Sciatic nerve (tissue), 2 donors: Measurements from ENCODE around the gene BCAS4. TPM values are rescaled to one million over a fixed set of nuclear protein-coding genes. Genes with fewer than 3 reads are reported as not detected.
"Not testable (repeated sequence)": the region's sequence is repeated elsewhere in the genome, so short reads cannot be mapped to it uniquely, and the experiment has no call there.

Experiments used
- ATAC-seq: fragments of 200-7000 bp; cut with Tn5 transposase; one replicate; pipeline ENCODE4 v1.9.1; 2020; ENCODE audit warnings: mild to moderate bottlenecking, moderate library complexity
- DNase-seq: peaks from one replicate; pipeline ENCODE4 v3.0.0-alpha.2; 2020; ENCODE audit warnings: low spot score
- intact Hi-C: fragments of 100-400 bp; cut with DNase I; formaldehyde crosslinking; loops from one replicate; pipeline ENCODE4 v1.14.2; 2022
- total RNA-seq: library from RNA; stranded (reverse); fragmentation: NEBNext Ultra II Directional; extraction: Animal tissue kit (Norgen Biotek cat#: 25700); gene quantifications from one replicate; pipeline ENCODE4 v1.2.1, GENCODE V29; 2021
- donor health status: DM: no; HTN: no; CAD: no.
- donor health status: DM: no; HTN: no; CAD: no.

Gene BCAS4
- total RNA-seq, 1 donor from 2014 or later = 4.8 TPM

DNA sequence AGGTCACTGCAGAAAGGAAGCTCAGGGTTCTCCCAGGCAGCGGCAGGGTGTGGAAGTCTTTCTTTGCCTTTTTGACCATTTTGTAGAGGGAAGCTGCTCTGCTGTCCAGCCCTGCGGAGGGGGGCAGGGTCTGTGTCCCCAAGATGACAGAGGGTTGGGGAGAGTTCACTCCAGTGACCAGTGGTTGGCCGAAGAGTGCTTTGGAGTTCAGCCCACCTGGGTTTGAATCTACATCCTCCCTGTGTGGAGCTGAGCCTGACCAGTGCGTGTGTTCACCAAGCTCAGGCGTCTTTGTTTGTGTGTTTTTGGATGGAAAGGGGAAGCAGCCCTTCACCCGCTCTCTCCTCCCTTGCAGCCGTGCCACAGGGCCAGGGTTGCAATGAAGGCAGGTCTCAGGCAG lies 25.9 kb upstream of the BCAS4 start:
- intact Hi-C loops, DNase-seq: not testable (repeated sequence)
- ATAC-seq = peak; percentile 31

DNA sequence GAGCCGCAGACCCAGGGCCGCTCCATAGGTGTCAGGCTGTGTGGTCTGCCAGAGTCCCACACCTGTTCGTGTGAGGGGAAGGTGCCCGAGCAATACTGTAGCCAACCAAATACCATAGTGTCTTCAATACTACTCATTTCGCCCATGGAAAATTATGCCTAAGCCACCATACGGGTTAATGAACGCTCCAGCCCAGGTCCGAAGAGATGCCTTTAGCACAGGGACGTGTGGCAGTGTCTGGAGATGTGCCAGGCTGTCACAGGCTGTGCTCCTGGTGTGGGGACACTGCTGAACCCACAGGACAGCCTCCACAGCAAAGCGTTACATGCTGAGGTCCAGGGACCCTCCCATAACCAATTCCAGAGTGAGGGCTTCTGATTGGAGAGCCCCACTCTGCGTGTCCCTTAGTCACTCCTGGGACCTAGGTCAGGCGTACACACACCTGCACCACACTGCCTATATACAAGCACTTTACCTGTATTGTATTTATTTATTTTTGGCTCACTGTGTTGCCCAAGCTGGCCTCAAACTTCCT lies 25.2 kb upstream of the BCAS4 start:
- ATAC-seq, intact Hi-C loops, DNase-seq: not testable (repeated sequence)

DNA sequence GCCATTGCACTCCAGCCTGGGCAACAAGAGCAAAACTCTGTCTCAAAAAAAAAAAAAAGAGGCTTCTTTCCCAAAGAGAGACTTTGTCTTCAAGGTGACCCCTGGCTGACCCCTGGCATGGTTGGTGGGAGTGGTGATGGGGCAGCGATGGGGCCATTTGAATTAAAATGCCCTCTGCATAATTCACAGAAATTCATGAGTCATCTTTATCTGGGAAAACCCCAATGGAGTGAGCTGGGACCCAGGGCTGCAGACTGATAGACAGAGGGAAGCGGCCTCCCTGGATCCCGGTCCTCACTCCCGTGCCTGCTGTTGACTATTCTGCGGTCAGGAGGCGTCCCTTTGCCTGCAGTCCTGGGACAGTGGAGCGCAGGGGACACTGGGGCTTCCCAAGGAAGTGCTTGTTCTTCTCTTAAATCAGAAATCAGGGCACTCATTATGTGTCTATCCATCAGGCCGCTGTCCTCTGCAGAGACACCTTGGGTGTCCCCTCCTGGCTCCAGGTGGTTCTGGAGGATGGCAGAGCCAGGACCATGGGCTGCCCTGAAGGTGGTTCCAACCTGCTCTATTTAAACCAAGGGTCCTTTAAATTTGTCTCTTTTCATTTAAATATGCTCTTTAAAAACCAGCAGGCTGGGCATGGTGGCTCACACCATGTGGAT lies 23.3 kb upstream of the BCAS4 start:
- intact Hi-C loops, ATAC-seq, DNase-seq: not testable (repeated sequence)

DNA sequence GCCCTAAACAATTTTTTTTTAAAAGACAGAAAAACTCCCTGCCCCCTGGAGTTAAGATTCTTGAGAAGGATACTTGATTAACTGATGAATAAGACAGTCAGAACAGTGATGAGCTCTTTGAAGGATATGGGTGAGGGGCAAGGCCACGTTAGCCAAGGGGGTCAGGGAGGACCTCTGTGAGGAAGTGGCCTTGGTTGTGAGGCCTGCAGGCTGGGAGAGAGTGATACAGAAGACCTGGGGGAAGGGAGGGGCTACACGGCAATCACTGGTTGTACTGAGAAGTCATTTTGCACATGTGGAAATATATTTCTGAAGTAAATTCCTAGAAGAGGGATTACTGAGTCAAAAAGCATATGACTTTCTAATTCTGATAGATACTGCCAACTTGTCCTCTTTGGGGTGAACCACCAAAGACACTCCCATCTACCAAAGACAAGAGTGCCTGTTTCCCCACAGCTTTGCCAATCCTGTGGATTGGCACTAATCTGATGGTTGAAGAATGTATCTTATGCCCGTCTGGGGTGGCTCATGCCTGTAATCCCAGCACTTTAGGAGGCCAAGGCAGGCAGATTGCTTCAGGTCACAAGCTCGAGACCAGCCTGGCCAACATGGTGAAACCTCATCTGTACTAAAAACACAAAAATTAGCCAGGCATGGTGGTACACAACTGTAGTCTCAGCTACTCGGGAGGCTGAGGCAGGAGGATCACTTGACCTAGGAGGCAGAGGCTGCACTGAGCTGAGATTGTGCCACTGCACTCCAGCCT lies 22.3 kb upstream of the BCAS4 start:
- DNase-seq (no peak), ATAC-seq (no peak)
- intact Hi-C loops = no loop called here

DNA sequence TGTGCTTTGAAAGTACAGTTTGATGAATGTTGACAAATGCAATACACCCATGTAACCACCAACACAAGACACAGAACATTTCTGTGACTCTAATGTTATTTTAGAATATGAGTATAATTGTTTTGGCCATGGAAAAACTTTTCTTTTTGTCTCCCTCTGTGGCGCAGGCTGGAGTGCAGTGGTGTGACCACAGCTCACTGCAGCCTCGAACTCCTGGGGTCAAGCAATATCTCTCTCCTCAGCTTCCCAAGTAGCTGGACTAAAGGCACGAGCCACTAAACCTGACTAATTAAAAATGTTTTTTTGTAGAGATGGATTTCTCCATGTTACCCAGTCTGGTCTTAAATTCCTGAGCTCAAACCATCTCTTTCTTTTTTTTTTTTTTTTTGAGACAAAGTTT lies 20.3 kb upstream of the BCAS4 start:
- no peak for DNase-seq
- ATAC-seq = no peak
- intact Hi-C loops = no loop called here

DNA sequence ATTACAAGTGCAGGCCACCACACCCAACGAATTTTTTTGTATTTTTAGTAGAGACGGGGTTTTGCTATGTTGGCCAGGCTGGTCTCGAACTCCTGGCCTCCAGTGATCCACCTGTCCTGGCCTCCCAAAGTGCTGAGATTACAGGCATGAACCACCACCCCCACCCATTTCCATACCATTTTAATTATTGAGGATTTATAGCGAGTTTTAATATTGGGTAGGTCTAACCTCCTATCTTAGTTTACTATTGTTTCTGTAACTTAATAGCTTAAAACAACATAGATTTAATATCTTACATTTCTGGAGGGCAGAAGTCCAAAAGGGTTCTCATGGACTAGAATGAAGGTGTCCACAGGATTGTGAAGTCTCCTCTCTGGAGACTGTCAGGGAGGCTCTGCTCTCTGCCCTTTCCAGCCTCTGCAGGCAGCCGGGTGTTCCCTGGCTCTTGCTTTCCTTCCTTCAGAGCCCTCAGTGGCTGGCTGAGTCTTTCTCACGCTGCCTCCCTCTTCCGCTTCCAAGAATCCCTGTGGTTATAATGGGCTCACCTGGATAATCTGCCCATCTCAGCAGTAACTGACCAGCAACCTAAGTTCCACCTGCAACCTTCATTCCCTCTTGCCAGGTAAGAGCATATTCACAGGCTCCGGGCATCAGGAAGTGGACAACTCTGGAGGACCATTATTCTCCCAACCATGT lies 18.6 kb upstream of the BCAS4 start:
- ATAC-seq = no peak
- DNase-seq = peak; percentile 47
- intact Hi-C loops = no loop called here

DNA sequence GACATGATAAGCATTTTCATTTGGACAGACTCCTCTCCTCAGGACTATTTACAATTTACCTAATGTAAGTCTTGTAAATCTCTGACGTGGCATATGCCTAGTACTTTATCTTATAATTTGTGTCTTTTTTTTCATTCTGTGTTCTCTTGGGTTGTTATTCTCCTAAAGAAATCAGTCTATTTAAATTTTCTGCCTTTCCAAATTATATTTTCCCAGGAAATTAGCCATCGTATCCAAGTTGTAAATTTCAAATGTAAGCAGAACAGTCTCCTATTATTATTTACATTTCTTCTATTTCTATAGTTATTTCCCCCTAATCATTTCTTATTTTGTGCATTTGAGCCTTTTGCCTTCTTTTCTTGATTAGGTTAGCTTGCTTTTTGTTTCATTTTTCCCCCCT lies 17.5 kb upstream of the BCAS4 start:
- intact Hi-C loops = no loop called here
- ATAC-seq (no peak), DNase-seq (no peak)

DNA sequence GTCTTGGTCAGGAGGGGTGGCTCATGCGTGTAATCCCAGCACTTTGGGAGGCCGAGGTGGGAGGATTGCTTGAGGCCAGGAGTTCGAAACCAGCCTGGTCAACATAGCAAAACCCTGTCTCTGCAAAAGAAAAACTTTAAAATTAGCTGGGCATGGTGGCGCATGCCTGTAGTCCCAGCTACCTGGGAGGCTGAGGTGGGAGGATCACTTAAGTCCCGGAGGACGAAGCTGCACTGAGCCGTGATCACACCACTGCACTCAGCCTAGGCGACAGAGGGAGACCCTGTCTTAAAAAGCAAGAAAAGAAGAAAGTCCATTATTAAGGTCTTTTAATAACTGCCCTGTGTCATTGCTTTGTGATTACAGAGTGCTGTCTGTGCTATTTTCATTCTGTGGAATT lies 15.9 kb upstream of the BCAS4 start:
- intact Hi-C loops, DNase-seq, ATAC-seq: not testable (repeated sequence)

DNA sequence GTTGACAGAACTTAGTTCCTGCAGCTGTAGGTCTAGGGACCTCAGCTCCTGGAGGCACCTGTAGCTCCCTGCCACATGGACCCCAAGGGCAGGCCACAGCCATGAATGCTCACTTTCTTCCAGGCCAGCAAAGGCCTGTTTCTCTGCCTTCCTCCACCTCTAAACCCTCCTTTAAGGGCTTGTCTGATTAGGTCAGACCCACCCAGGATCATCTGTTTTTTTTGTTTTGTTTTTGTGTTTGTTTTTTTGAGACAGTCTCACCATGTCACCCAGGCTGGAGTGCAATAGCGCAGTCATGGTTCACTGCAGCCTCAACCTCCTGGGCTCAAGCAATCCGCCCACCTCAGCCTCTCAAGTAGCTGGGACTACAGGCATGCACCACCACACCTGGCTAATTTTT lies 11.5 kb upstream of the BCAS4 start:
- DNase-seq (no peak), ATAC-seq (no peak)
- intact Hi-C loops = no loop called here

DNA sequence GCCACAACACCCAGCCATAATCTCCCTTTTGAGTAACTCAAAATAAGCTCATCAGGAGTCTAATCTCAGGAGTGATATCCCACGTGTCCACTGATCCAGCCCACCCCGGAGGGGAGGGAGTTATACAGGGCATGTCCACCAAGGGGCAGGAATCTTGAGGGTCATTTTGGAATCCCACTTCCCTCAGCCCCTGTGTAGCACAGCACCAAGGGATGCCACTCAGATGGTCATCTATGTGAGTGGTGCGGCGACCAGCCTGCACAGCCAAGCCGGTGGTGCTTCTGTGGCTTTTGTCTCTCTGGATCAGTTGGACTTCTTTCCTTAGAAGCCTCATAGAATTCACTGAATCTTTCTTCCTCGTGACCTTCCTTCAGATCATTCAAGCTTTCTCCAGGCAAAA lies 11.0 kb upstream of the BCAS4 start:
- intact Hi-C loops = no loop called here
- ATAC-seq = no peak
- no peak for DNase-seq

DNA sequence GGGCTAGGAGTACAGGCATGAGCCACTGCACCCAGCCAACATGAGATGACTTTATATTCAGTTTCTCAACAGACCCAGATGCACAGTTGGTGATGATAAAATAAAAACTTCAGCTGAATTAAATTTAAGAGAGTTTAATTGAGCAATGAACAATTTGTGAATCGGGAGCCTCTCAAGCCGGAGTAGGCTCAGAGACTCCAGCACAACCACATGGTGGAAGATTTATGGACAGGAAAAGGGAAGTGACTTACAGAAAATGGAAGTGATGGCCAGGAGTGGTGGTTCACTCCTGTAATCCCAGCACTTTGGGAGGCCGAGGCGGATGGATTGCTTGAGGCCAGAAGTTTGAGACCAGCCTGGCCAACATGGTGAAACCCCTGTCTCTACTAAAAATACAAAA lies 10.4 kb upstream of the BCAS4 start:
- ATAC-seq = no peak
- no peak for DNase-seq
- intact Hi-C loops = no loop called here

DNA sequence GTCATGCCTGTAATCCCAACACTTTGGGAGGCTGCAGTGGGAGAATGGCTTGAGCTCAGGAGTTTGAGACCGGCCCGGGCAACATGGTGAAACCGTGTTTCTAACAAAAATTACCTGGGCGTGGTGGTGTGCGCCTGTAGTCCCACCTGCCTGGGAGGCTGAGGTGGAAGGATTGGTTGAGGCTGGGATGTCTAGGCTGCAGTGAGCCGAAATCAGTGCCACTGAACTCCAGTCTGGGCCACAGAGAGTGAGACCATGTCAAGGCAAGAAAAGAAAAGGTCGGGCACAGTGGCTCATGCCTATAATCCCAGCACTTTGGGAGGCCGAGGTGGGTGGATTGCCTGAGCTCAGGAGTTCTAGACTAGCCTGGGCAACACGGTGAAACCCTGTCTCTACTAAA lies 8.2 kb upstream of the BCAS4 start:
- DNase-seq (peak; percentile 26), ATAC-seq (no peak)
- intact Hi-C loops = no loop called here

DNA sequence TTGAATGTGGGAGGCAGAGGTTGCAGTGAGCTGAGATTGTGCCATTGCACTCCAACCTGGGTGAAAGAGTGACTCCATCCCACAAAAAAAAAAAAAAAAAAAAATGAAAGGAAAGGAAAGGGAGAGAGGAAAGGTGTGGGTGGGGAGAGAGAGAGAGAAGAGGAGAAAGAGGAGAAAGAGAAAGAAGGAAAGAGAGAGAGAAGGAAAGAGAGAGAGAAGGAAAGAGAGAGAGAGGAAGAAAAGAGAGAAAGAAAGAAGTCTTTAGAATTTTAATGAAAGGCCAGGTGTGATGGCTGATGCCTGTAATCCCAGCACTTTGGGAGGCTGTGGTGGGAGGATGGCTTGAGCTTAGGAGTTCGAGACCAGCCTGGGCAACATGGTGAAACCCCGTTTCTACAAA lies 7.7 kb upstream of the BCAS4 start:
- DNase-seq = peak; percentile 9
- ATAC-seq = no peak
- intact Hi-C loops = no loop called here

DNA sequence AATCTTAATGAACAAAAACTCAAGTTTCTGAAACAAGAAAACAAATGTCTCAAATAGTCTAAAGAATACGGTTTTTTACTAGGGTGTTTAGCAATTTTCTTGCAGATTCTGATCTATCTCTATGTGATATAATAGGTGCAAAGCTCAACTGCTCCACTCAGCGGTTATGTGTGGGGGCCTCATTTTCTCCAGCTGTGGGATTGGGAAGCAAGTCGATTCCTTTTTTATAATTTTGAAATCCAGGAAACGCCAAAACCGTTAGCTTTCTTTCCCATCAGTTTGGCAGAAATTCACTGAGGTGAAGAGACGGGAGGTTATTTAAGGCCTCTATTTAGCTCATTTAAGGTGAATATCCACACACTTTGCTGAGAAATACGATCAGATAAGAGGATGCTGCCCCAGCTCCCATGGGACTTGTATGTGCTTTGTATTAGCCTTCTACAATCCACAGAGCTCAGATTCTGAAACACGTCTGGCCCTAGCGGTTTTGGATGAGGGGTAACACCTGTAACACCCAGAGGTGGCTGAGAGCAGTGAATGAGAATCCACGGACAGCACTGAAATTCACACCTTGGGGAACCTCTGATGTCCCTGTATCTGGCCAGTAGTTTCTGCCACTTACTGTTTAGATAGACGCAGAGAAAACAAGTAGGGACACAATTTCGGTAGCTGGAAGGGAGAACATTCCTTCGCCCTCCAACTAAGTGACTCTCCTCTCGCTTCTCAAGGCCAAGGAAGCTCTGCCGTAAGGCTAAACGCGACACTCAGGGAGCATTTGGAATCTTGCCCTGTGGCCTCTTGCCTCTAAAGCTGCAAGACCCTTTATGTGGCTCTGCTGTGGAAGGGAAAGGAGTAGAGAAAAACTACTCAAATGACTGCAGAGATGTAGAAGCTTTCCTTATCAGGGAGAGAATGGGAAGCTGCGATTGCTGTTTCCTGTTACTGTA lies 6.5 kb upstream of the BCAS4 start:
- DNase-seq (no peak), ATAC-seq (peak; percentile 50)
- intact Hi-C loops = no loop called here

DNA sequence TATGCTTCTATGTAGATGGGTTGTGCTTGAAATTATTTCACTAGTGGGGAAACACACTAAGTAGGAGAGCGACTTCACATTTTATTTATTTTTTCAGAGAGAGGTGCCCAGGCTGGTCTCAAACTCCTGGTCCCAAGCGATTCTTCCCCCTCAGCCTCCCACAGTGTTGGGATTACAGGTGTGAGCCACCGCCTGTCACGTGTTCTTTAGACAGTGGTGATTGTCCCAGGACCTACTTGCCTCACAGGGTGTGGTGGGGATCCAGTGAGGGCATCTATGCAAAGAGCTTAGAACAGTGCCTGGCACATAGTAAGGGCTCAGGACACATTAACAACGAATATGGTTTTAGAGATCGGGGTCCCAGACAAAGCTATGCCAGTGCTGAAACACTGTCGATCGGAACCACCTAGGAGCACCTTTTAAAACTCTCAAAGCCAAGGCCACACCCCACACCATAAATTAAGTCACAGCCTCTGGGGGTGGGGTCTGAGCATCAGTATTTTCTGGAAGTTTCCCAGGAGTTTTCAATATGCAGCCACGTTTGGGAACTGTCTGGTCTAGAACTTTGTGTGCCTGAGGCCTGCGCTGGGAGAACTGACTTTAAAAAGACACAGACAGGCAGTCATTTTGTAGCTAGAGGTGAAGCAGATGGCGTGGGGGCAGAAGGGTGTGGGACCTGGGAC lies 4.8 kb upstream of the BCAS4 start:
- DNase-seq (no peak), ATAC-seq (peak; percentile 2)
- intact Hi-C loops = loop anchor here (5.0 kb wide), 1 partner anchor 142 kb away; the partner anchor contains the start of gene ADNP

DNA sequence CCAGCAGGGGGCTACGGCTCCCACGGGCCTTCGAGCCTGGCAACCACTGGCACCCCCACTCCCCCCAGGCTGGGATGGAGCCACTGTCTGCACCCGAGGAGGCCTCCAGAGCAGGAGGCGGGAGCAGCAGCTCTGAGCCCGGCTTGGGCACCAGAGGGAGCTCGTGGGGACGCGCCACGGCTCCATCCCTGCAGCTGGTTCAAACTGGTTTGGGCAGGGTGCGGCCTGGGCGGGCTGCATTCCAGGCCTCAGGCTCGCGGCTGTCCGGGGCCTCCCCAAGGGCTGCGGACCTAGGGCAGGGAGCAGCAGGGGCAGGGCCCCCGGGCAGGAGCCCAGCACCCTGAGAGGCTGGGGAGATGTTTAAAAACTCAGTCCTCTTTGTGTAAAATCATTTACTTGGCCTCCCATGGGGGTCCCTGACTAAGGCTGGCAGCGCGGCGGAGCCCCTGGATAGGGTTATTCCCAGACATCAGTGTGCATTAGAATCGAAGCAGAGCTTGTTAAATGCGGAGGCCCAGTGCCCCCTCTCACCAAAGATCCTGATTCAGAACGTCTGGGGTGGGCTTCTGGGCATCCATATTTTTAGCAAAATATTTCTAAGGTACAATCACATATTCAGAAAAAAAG lies 4.1 kb upstream of the BCAS4 start:
- DNase-seq (peak; percentile 95), ATAC-seq (peak; percentile 95)
- intact Hi-C loops = loop anchor here (5.0 kb wide), 1 partner anchor 142 kb away; the partner anchor contains the start of gene ADNP

DNA sequence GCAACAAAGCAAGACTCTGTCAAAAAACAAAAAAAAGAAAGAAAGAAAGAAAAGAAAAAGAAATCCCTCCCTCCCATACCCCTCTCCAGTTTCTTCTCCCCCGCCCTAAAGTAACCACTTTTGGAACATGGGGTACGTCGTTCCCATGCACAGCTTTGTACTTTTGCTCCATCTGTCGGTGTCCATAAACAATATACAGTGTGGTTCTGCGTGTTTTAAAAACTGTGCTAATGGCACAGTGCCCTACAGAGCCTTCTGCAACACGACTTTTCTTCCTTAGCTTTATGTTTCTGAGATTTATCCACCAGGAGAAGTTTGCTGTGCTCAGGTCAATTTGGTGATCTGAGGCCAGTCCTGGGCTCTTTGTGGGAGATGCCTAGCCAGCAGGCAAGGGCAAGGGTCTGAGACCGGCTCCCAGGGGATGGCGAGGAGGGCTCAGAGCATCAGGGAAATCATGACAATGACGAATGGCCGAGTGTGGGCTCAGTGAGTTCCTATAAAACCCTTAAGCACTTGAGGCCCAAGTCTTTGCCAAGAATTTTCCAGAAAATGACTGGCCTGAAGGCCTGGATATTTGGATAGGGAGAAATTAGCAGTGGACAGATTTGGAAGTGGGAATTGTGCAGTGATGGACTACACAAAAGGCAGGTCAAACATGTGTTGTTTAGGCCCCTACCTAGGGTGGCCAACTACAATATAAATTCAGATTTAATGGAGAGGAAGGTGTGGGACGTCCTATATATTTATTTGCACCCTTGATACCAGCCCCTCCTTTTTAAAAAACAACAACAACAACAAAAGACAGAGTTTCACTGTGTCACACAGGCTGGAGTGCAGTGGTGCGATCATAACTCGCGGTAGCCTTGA lies 1.9 kb upstream of the BCAS4 start:
- no peak for ATAC-seq

More for the DNA sequence above, 1.9 kb upstream of the BCAS4 start:
- DNase-seq = no peak
- intact Hi-C loops = loop anchor here (5.0 kb wide), 1 partner anchor 139 kb away; the partner anchor contains the start of gene ADNP
